HCT116 (cell line): ENCODE results near the gene ANKRD6. TPM values are rescaled to one million over a fixed set of nuclear protein-coding genes. Genes with fewer than 3 reads are reported as not detected.
A peak's percentile ranks its signal among the peaks of the same experiment; 100 is the strongest.

Experiments
- ATAC-seq: fragments of 200-7000 bp; cut with Tn5 transposase; 2 replicates; pipeline ENCODE4 v1.9.1; 2020; ENCODE audit warnings: mild to moderate bottlenecking, moderate library complexity
- BruUV-seq: library from RNA; stranded (reverse); fragments of 400-500 nt; replicated peaks from 2 replicates; lab custom pipeline; 2021; lab: Mats Ljungman, UMichigan
- CTCF ChIA-PET: fragments of 300-600 bp; sonication (Branson Sonifier 250); formaldehyde crosslinking; loops from one replicate; lab custom pipeline; 2021; ENCODE audit warnings: antibody characterized with exemption; lab: Charles Lee
- POLR2A ChIA-PET: fragments of 300-600, 350-600 bp; sonication (Branson Sonifier 250); formaldehyde crosslinking; loops from one replicate; lab custom pipeline; 2021; ENCODE audit warnings: antibody characterized with exemption; lab: Charles Lee
- RAD21 ChIA-PET, 2 experiments: fragments of 300-600 bp; sonication (Branson Sonifier 250); formaldehyde crosslinking; loops; one replicate each; lab custom pipeline; 2023; ENCODE audit warnings: low total read pairs in 2 of 2; ENCODE audit not compliant: uncharacterized antibody in 2 of 2, unreplicated experiment in 2 of 2, low non-redundant PET in 1 of 2; lab: Charles Lee
- DNase-seq: peaks from one replicate; pipeline ENCODE4 v3.0.0-alpha.2; 2010; ENCODE audit warnings: low read depth, low spot score
- H2AFZ ChIP-seq: fragments of 200-600 bp; shearing (Covaris generic), sonication (generic); 2 replicates; pipeline ENCODE4 v1.6.1; 2017; ENCODE audit warnings: low read depth, mixed run types, mixed read lengths, antibody characterized with exemption, low read length; ENCODE audit not compliant: poor library complexity, severe bottlenecking
- H3K27ac ChIP-seq: 2 replicates; pipeline ENCODE4 v1.5.1; 2012; ENCODE audit warnings: low read depth, low read length
- H3K27me3 ChIP-seq: fragments of 200-600 bp; sonication (generic); 2 replicates; pipeline ENCODE4 v1.6.1; 2016; ENCODE audit warnings: mixed run types, low read length, mixed read lengths; ENCODE audit not compliant: insufficient read depth
- H3K36me3 ChIP-seq, 2 experiments: fragments of 200-500 bp in 1 of 2; fragments of 200-600 bp in 1 of 2; sonication (Bioruptor generic) in 1 of 2; sonication (generic) in 1 of 2; 2 replicates each; pipeline versions ENCODE4 v1.5.1 to v1.6.1; 2014 to 2016; ENCODE audit warnings: low read length in 2 of 2, inconsistent platforms in 1 of 2, mixed read lengths in 1 of 2, mixed run types in 1 of 2; ENCODE audit not compliant: insufficient read depth in 2 of 2, control insufficient read depth in 1 of 2
- H3K4me1 ChIP-seq, 2 experiments: fragments of 200-600 bp in 1 of 2; sonication (generic) in 1 of 2; 2 replicates each; pipeline versions ENCODE4 v1.5.1 to v1.6.1; 2012 to 2017; ENCODE audit warnings: low read length in 2 of 2, inconsistent platforms in 1 of 2, mild to moderate bottlenecking in 1 of 2, mixed read lengths in 1 of 2, mixed run types in 1 of 2, moderate library complexity in 1 of 2; ENCODE audit not compliant: insufficient read depth in 2 of 2, control insufficient read depth in 1 of 2
- H3K4me2 ChIP-seq: fragments of 200-600 bp; sonication (generic); 2 replicates; pipeline ENCODE4 v1.6.1; 2017; ENCODE audit warnings: mixed run types, low read length, mixed read lengths
- H3K4me3 ChIP-seq, 2 experiments: fragments of 200-600 bp in 1 of 2; sonication (generic) in 1 of 2; replicated peaks in 1 of 2; 2 replicates each; pipeline ENCODE4 v1.5.1; 2011 to 2016; ENCODE audit warnings: low read length in 2 of 2, control low read depth in 1 of 2, low read depth in 1 of 2, mild to moderate bottlenecking in 1 of 2, mixed read lengths in 1 of 2, mixed run types in 1 of 2
- H3K79me2 ChIP-seq: fragments of 200-600 bp; sonication (generic); 2 replicates; pipeline ENCODE4 v1.6.1; 2017; ENCODE audit warnings: mild to moderate bottlenecking, mixed run types, low read length, moderate library complexity, mixed read lengths; ENCODE audit not compliant: insufficient read depth
- H3K9ac ChIP-seq: fragments of 200-600 bp; sonication (generic); 2 replicates; pipeline ENCODE4 v1.6.1; 2016; ENCODE audit warnings: low read length, mixed read lengths
- H3K9me2 ChIP-seq: fragments of 200-600 bp; sonication (generic), shearing (Covaris generic); 2 replicates; pipeline ENCODE4 v1.6.1; 2017; ENCODE audit warnings: mixed run types, mild to moderate bottlenecking, moderate library complexity; ENCODE audit not compliant: insufficient read depth
- H3K9me3 ChIP-seq, 2 experiments: fragments of 200-500 bp in 1 of 2; fragments of 200-600 bp in 1 of 2; sonication (Bioruptor generic) in 1 of 2; sonication (generic) in 1 of 2; 2 replicates each; pipeline ENCODE4 v1.6.1; 2014 to 2017; ENCODE audit warnings: low read length in 2 of 2, mixed read lengths in 2 of 2, inconsistent platforms in 1 of 2, low read depth in 1 of 2, mild to moderate bottlenecking in 1 of 2, mixed run types in 1 of 2, moderate library complexity in 1 of 2; ENCODE audit not compliant: control insufficient read depth in 1 of 2, insufficient read depth in 1 of 2
- H4K20me1 ChIP-seq: fragments of 200-600 bp; sonication (generic), shearing (Covaris generic); 2 replicates; pipeline ENCODE4 v1.6.1; 2017; ENCODE audit warnings: mixed run types, mild to moderate bottlenecking, moderate library complexity; ENCODE audit not compliant: insufficient read depth
- CBX3 ChIP-seq: IDR thresholded peaks from 2 replicates; pipeline ENCODE4 v1.6.1; 2012; ENCODE audit warnings: low read depth
- CEBPB ChIP-seq: IDR thresholded peaks from 2 replicates; pipeline ENCODE4 v1.6.1; 2012; ENCODE audit warnings: low read depth
- CTCF ChIP-seq, 3 experiments: fragments of 200-600 bp in 1 of 3; sonication (generic) in 1 of 3; IDR thresholded peaks in 2 of 3; conservative IDR thresholded peaks in 1 of 3; 2 replicates each; pipeline ENCODE4 v1.5.1; 2012 to 2017; ENCODE audit warnings: low read depth in 2 of 3, low read length in 2 of 3, antibody characterized with exemption in 1 of 3, borderline replicate concordance in 1 of 3, control low read depth in 1 of 3, mild to moderate bottlenecking in 1 of 3, mixed read lengths in 1 of 3, mixed run types in 1 of 3, moderate library complexity in 1 of 3; ENCODE audit not compliant: insufficient read depth in 1 of 3
- ELF1 ChIP-seq: IDR thresholded peaks from 2 replicates; pipeline ENCODE4 v1.6.1; 2012; ENCODE audit warnings: low read depth, borderline replicate concordance
- EZH2 ChIP-seq: fragments of 200-600 bp; sonication (generic); IDR thresholded peaks from 2 replicates; pipeline ENCODE4 v1.6.1; 2017; ENCODE audit warnings: antibody characterized with exemption, mixed run types
- EZH2phosphoT487 ChIP-seq: fragments of 200-600 bp; IDR thresholded peaks from 2 replicates; pipeline ENCODE4 v1.6.1; 2018; ENCODE audit warnings: antibody characterized with exemption, borderline replicate concordance
- MAX ChIP-seq: IDR thresholded peaks from 2 replicates; pipeline ENCODE4 v1.6.1; 2012
- POLR2AphosphoS5 ChIP-seq: IDR thresholded peaks from 2 replicates; pipeline ENCODE4 v1.6.1; 2011; ENCODE audit warnings: mild to moderate bottlenecking, low read depth, low read length, moderate library complexity
- SIN3A ChIP-seq: IDR thresholded peaks from 2 replicates; pipeline ENCODE4 v1.6.1; 2012; ENCODE audit warnings: low read depth
- SP1 ChIP-seq: IDR thresholded peaks from 2 replicates; pipeline ENCODE4 v1.6.1; 2012; ENCODE audit warnings: low read depth
- SRF ChIP-seq: IDR thresholded peaks from 2 replicates; pipeline ENCODE4 v1.6.1; 2012; ENCODE audit warnings: low read depth
- TCF7L2 ChIP-seq: IDR thresholded peaks from 2 replicates; pipeline ENCODE4 v1.7.0; 2011; ENCODE audit warnings: borderline replicate concordance, inconsistent platforms; ENCODE audit not compliant: insufficient read depth, insufficient read length; ENCODE audit errors: extremely low read depth
- YY1 ChIP-seq: IDR thresholded peaks from 2 replicates; pipeline ENCODE4 v1.6.1; 2011; ENCODE audit warnings: low read length, low read depth, moderate library complexity, mild to moderate bottlenecking; ENCODE audit not compliant: insufficient replicate concordance; ENCODE audit errors: extremely low read depth
- ZFX ChIP-seq: fragments of 450-650 bp; IDR thresholded peaks from 2 replicates; pipeline ENCODE4 v1.6.1; 2017
- ZNF274 ChIP-seq: fragments of 200-500 bp; sonication (Bioruptor generic); IDR thresholded peaks from 2 replicates; pipeline ENCODE4 v1.6.1; 2014; ENCODE audit warnings: mild to moderate bottlenecking, low read depth, low read length, inconsistent platforms
- intact Hi-C: fragments of 100-400 bp; cut with micrococcal nuclease; formaldehyde crosslinking; loops from 2 replicates; pipeline ENCODE4 v1.10.0; 2022
- total RNA-seq: library from RNA; stranded (reverse); gene quantifications from one replicate; pipeline ENCODE4 v1.2.1, GENCODE V29; 2021; ENCODE audit not compliant: unreplicated experiment
- TF ChIP-seq, protein P1 (sequence below): IDR thresholded peaks from 2 replicates; pipeline ENCODE4 v1.6.1; 2012
- TF ChIP-seq, protein P2 (sequence below): IDR thresholded peaks from 2 replicates; pipeline ENCODE4 v1.6.1; 2011; ENCODE audit warnings: mild to moderate bottlenecking, low read length, moderate library complexity; ENCODE audit not compliant: insufficient replicate concordance; ENCODE audit errors: extremely low read depth

ANKRD6 gene
- total RNA-seq, 1 experiment from 2014 or later: 9.9 TPM

- RAD21 ChIA-PET: interaction anchor here in 1 of 2 experiments (0.7 kb wide), 1 partner anchor 101 kb away, joined by 3 read pairs; no protein-coding TSS in a partner anchor
- peaks cover 6 to 16% of the 10 kb centered on the region in 2 experiments; a peak in 3 of 4 replicates for H3K4me1 ChIP-seq
- POLR2A ChIA-PET: interaction anchor here (0.7 to 1.0 kb wide), 3 partner anchors 8 to 267 kb away, joined by 3 to 4 read pairs (median 3); no protein-coding TSS in a partner anchor
- peak within 1 kb of the TSS; percentile 81 for H3K4me2 ChIP-seq
- peak within 1 kb of the TSS; percentile 68 for H3K27ac ChIP-seq
- no peaks in the 10 kb centered on the region for H3K27me3 ChIP-seq
- H3K9me3 ChIP-seq: no peaks in the 10 kb centered on the region
- CTCF ChIA-PET: interaction anchor here (1.0 to 1.6 kb wide), 3 partner anchors 29 to 271 kb away, joined by 3 to 5 read pairs (median 3); no protein-coding TSS in a partner anchor
- H3K9ac ChIP-seq: peak within 1 kb of the TSS; percentile 75
- peak within 1 kb of the TSS; percentile 56 to 77 for H3K4me3 ChIP-seq
- ATAC-seq: peak; percentile 97
- H2AFZ ChIP-seq: peak within 1 kb of the TSS; percentile 90
- H4K20me1 ChIP-seq: no peaks in the 10 kb centered on the region
- peaks cover 24% of the 10 kb centered on the region for H3K79me2 ChIP-seq
- DNase-seq: peak; percentile 78
- intact Hi-C loops: no loop called here
- no peaks in the 10 kb centered on the region for H3K9me2 ChIP-seq
- peaks cover 6 to 11% of the 10 kb centered on the region in 2 experiments; a peak in 3 of 4 replicates for H3K36me3 ChIP-seq
- TF ChIP-seq POLR2AphosphoS5 (peak; percentile 92), SIN3A (peak; percentile 74; the same call in 1 of the 2 replicates), EZH2phosphoT487 (no peak), YY1 (peak; percentile 82), TCF7L2 (peak; percentile 14), EZH2 (no peak), CEBPB (no peak), CTCF (IDR thresholded peaks at IDR 0.05 in 2 of 3, conservative IDR thresholded peaks at IDR 0.05 in 1 of 3; ENCODE audit: borderline replicate concordance in 1 of 3, insufficient read depth in 1 of 3, low read depth in 2 of 3, low read length in 2 of 3) (0 out of 6 replicates have a peak, but pooled peaks of 1 of the 3 experiments have one; percentile 14), CBX3 (no peak), ZNF274 (no peak), ZFX (peak; percentile 68), MAX (peak; percentile 86), SP1 (peak; percentile 41), ELF1 (peak; percentile 80), SRF (no peak)
- TF ChIP-seq, protein P1, sequence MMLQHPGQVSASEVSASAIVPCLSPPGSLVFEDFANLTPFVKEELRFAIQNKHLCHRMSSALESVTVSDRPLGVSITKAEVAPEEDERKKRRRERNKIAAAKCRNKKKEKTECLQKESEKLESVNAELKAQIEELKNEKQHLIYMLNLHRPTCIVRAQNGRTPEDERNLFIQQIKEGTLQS: no peak
- TF ChIP-seq, protein P2, sequence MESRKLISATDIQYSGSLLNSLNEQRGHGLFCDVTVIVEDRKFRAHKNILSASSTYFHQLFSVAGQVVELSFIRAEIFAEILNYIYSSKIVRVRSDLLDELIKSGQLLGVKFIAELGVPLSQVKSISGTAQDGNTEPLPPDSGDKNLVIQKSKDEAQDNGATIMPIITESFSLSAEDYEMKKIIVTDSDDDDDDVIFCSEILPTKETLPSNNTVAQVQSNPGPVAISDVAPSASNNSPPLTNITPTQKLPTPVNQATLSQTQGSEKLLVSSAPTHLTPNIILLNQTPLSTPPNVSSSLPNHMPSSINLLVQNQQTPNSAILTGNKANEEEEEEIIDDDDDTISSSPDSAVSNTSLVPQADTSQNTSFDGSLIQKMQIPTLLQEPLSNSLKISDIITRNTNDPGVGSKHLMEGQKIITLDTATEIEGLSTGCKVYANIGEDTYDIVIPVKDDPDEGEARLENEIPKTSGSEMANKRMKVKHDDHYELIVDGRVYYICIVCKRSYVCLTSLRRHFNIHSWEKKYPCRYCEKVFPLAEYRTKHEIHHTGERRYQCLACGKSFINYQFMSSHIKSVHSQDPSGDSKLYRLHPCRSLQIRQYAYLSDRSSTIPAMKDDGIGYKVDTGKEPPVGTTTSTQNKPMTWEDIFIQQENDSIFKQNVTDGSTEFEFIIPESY: peak; percentile 62
- TF ChIP-seq, all 23 proteins: peak for 10
- TSS peak; percentile 49 for BruUV-seq
Measured at GRCh38 chr6:89638320-89639195, 205.6 kb downstream of the ANKRD6 start, which contains the start of gene LYRM2. Gene LYRM2, minus strand, starts transcription at chr6:89638747. Its CDS starts 31 bp downstream, at chr6:89638716.
